Esophagus muscularis mucosa (tissue), 3 donors: ENCODE results near the gene ZNF407.

ENCODE experiments used
- CTCF ChIP-seq, 3 experiments: fragments of 200-600 bp in 2 of 3; fragments of 450-650 bp in 1 of 3; sonication (generic) in 2 of 3; IDR thresholded peaks; one replicate each; pipeline ENCODE4 v1.5.1; 2017 to 2019; ENCODE audit warnings: antibody characterized with exemption in 3 of 3, mild to moderate bottlenecking in 2 of 3, moderate library complexity in 1 of 3
- POLR2A ChIP-seq: fragments of 450-650 bp; IDR thresholded peaks from one replicate; pipeline ENCODE4 v1.6.1; 2017; ENCODE audit warnings: antibody characterized with exemption, moderate library complexity, mild to moderate bottlenecking, low read depth

- no peak for TF ChIP-seq CTCF (IDR thresholded peaks at IDR 0.05)
- no peak for TF ChIP-seq POLR2A
Observed at GRCh38 chr18:74760026-74760425, 162.4 kb downstream of the ZNF407 start.
